Measurements from ENCODE around the gene AMACR. TPM values are rescaled to one million over a fixed set of nuclear protein-coding genes. Genes with fewer than 3 reads are reported as not detected.

AMACR gene
- total RNA-seq, 1 experiment from 2014 or later, result 20.6 TPM

- no peak for DNase-seq (ENCODE audit: low read depth, low spot score)
- in situ Hi-C loops (cut with HindIII; ENCODE audit: low pct_unique_long_range_greater_than_20kb, low sequenced_read_pairs), result no loop called here
- intact Hi-C loops (cut with micrococcal nuclease; ENCODE audit: unreplicated experiment), result no loop called here
- no peak overlapping the region for H3K27ac ChIP-seq (ENCODE audit: low read length)
- no peak for TF ChIP-seq POLR2AphosphoS5 (IDR thresholded peaks at IDR 0.05; ENCODE audit: low read depth, low read length)
- no peak for TF ChIP-seq CTCF (IDR thresholded peaks at IDR 0.05)
- no peak for TF ChIP-seq REST (IDR thresholded peaks at IDR 0.05; ENCODE audit: insufficient read depth in 1 of 2, low read depth in 2 of 2, low read length in 1 of 2)
- no peak for TF ChIP-seq SIN3A (IDR thresholded peaks at IDR 0.05; ENCODE audit: borderline replicate concordance, insufficient read depth, low read depth, low read length)
- TF ChIP-seq TCF7L2 (IDR thresholded peaks at IDR 0.05; ENCODE audit: low read depth, low read length), result no peak
- no TSS peak for BruUV-seq (replicated peaks)
- no peaks in the 10 kb centered on the region for H3K27me3 ChIP-seq (ENCODE audit: control insufficient read depth, insufficient read depth, low read length)
- H3K4me3 ChIP-seq (ENCODE audit: low read depth in 2 of 2, low read length in 2 of 2), result no peak overlapping the region
- no peaks in the 10 kb centered on the region for H3K36me3 ChIP-seq (ENCODE audit: control insufficient read depth, insufficient read depth, low read length)
- no peaks in the 10 kb centered on the region for H3K4me1 ChIP-seq (ENCODE audit: control insufficient read depth, insufficient read depth, low read length)
- no peaks in the 10 kb centered on the region for H3K9me3 ChIP-seq (ENCODE audit: control insufficient read depth, insufficient read depth, low read depth, low read length)
- CTCF ChIA-PET, result no interaction called here
- POLR2A ChIA-PET, result no interaction called here
- ATAC-seq, result no peak
These were observed 23.7 kb downstream of the AMACR start for GRCh38 chr5:33984178-33984577.

GRCh38 chr5:33981408-33982162 is 26.3 kb downstream of the AMACR start:
- no peaks in the 10 kb centered on the region for H3K27me3 ChIP-seq (ENCODE audit: control insufficient read depth, insufficient read depth, low read length)
- no peak for ATAC-seq
- intact Hi-C loops (cut with micrococcal nuclease; ENCODE audit: unreplicated experiment) (no loop called here), in situ Hi-C loops (cut with HindIII; ENCODE audit: low pct_unique_long_range_greater_than_20kb, low sequenced_read_pairs) (no loop called here)
- H3K36me3 ChIP-seq (ENCODE audit: control insufficient read depth, insufficient read depth, low read length), result no peaks in the 10 kb centered on the region
- no peaks in the 10 kb centered on the region for H3K9me3 ChIP-seq (ENCODE audit: control insufficient read depth, insufficient read depth, low read depth, low read length)
- DNase-seq (ENCODE audit: low read depth, low spot score), result no peak
- H3K4me3 ChIP-seq (ENCODE audit: low read depth in 2 of 2, low read length in 2 of 2), result no peak overlapping the region
- TF ChIP-seq POLR2AphosphoS5 (IDR thresholded peaks at IDR 0.05; ENCODE audit: low read depth, low read length) (no peak), SIN3A (IDR thresholded peaks at IDR 0.05; ENCODE audit: borderline replicate concordance, insufficient read depth, low read depth, low read length) (no peak)
- POLR2A ChIA-PET, result no interaction called here
- CTCF ChIA-PET, result no interaction called here
- H3K4me1 ChIP-seq (ENCODE audit: control insufficient read depth, insufficient read depth, low read length), result no peaks in the 10 kb centered on the region
- no TSS peak for BruUV-seq (replicated peaks)
- H3K27ac ChIP-seq (ENCODE audit: low read length), result no peak overlapping the region

- no TSS peak for BruUV-seq (replicated peaks)
- no peak for TF ChIP-seq TCF7L2 (IDR thresholded peaks at IDR 0.05; ENCODE audit: low read depth, low read length)
- TF ChIP-seq SIN3A (IDR thresholded peaks at IDR 0.05; ENCODE audit: borderline replicate concordance, insufficient read depth, low read depth, low read length), result no peak
- TF ChIP-seq REST (IDR thresholded peaks at IDR 0.05; ENCODE audit: insufficient read depth in 1 of 2, low read depth in 2 of 2, low read length in 1 of 2), result no peak
- no peak for TF ChIP-seq POLR2AphosphoS5 (IDR thresholded peaks at IDR 0.05; ENCODE audit: low read depth, low read length)
- no peak for TF ChIP-seq CTCF (IDR thresholded peaks at IDR 0.05)
- Histone ChIP-seq H3K9me3 (ENCODE audit: control insufficient read depth, insufficient read depth, low read depth, low read length) (no peaks in the 10 kb centered on the region), H3K4me3 (ENCODE audit: low read depth in 2 of 2, low read length in 2 of 2) (no peak overlapping the region), H3K27ac (ENCODE audit: low read length) (no peak overlapping the region), H3K27me3 (ENCODE audit: control insufficient read depth, insufficient read depth, low read length) (no peaks in the 10 kb centered on the region), H3K4me1 (ENCODE audit: control insufficient read depth, insufficient read depth, low read length) (no peaks in the 10 kb centered on the region), H3K36me3 (ENCODE audit: control insufficient read depth, insufficient read depth, low read length) (no peaks in the 10 kb centered on the region)
- ChIA-PET CTCF (no interaction called here), POLR2A (no interaction called here)
- in situ Hi-C loops (cut with HindIII; ENCODE audit: low pct_unique_long_range_greater_than_20kb, low sequenced_read_pairs) (no loop called here), intact Hi-C loops (cut with micrococcal nuclease; ENCODE audit: unreplicated experiment) (no loop called here)
- ATAC-seq (no peak), DNase-seq (ENCODE audit: low read depth, low spot score) (no peak)
These were observed 27.8 kb downstream of the AMACR start for GRCh38 chr5:33980030-33980429.

Data from Panc1 (cell line).